GM21447 (cell line): ENCODE results near the gene FAM53B.

Experiments used
- ATAC-seq: cut with Tn5 transposase; IDR thresholded peaks from one replicate; pipeline ENCODE4 v1.9.1; 2021; ENCODE audit not compliant: unreplicated experiment

FAM53B gene

DNA sequence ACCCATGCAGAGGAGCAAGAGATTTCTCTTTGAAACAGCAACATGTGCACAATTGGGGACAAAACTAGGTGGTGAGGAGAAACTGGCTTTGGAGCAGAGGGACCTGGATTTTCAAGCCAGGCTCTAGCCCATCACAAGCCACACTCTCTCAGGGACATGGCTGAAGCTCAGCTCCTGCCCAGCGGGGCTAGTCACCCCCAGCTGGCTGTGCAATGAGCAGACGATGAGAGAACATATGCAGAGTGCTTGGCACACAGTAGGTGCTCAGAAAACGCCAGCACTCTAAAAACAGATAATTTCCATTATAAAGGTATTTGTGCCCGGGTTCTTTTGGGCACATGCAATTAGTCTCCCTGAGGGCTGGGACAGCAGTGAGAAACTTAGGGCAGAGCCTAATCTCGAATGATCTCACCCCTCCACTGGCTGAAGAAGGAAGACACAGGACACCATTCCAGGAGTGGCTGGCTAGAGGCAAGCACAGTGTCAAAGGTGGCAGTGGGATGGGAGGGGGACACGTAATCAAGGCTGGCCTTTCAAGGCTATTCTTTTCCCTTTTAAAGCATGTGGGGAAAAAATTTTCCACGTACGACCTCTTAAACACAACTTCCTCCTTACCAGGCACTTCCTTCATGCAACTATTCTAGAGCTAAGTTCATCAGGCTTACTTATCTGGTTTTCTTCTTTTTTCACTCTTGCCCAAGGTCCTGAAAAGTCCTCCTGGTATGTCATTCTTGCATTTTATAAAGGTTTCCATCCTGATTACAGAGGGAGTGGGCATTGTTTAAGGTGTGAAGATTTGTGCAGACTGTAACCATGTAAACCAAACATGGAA lies 15.1 kb downstream of the FAM53B start:
- ATAC-seq = no peak

DNA sequence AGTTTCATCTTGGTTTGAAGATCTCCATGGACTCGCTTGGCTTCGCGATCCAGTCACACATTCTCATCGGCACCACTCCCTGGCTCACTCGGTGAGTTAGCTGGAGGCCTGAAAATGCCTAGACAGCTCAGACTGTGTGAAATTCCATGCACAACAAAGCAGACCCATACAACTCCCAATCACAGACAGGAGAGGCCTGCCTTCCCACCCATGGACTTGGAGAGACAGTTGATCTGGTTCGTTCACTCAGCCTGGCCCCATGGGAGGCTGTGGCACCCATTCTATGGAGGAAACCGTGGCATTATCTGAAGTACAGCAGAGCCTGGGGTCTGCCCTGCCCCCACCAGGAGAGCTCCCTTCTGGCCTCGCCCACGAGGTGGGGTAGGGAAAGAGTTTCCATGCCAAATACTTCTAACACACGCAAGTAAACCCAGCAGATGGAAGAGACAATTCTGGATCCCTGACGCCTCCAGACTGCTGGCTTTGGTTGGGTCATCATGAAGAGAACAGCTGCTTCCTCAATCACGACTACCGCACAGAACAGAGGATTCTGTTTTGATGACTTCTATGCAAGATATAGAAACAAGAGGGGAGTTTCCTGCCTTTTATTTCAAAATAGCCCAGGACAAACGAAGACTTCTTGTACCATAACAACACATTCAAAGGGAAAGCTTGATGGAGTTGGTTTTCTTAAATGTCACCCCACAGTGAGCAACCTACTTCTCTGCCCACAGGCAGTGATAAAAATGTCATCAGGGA lies 15.9 kb downstream of the FAM53B start:
- ATAC-seq = no peak

DNA sequence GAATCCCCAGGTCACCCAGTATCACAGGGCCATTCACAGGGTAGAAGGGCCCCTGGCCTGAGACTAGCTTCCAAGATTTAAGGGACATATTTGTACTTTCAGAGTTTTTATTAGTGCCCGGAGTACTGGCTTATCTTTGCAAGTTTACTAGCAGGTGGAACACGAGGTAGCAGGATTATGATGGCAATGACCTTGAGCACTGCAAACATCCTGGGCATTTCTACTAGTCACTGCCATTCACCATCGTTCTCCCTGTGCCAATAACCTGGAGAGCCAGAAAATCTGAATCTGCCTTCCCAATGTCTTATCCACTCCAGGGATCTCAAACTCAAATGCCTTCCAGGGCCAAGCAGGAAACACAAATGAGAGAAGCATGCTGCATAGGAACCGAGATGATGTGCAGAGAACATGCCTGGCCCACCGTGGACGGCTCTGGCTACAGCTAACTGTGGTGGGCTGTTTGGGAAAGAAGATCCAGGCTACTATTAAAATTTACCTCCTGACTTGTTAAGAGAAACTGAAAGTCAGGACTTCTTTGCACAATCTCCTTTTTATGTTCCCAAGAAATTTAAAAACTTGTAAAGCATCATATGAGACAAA lies 16.7 kb downstream of the FAM53B start:
- no peak for ATAC-seq

DNA sequence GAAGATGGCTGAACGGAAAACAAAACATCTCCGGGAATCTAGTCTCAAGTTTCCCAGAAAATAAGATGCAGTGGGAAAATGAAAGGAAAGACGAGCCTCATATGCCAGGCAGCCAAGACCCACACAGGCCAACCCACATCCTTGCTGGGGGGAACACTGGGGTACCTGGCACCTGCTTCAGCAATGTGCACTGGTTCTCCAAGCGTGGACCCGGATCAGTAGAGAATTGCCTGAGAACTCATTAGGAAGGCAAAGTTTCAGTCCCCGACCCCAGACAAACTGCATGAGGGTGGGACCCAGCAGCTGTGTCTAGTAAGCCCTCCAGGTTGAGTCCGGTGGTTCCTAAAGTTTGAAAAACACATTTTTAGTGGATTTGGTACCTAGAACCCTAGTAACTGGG lies 18.4 kb downstream of the FAM53B start:
- ATAC-seq = no peak

DNA sequence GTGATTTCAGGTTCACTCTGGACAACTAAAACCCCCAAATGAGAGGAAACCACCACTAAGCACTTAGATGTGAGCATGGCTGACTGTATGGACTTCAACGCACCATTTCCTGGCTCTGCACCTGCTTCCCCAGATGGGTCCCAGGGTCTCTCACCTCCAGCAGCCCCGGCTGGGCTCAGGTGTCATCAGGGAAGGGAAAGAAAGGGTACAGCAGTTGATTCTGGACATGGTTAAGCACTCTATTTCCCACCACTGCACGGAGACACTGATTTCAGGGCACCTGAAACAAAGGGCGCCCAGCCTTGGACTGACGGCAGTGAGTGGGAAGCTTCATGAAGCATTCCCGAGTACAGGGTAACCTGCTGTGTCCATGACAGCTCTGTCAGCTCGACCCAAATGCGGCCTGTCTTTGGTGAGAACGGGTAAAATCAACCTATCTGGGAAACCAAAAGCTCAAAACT lies 19.0 kb downstream of the FAM53B start:
- ATAC-seq = no peak

DNA sequence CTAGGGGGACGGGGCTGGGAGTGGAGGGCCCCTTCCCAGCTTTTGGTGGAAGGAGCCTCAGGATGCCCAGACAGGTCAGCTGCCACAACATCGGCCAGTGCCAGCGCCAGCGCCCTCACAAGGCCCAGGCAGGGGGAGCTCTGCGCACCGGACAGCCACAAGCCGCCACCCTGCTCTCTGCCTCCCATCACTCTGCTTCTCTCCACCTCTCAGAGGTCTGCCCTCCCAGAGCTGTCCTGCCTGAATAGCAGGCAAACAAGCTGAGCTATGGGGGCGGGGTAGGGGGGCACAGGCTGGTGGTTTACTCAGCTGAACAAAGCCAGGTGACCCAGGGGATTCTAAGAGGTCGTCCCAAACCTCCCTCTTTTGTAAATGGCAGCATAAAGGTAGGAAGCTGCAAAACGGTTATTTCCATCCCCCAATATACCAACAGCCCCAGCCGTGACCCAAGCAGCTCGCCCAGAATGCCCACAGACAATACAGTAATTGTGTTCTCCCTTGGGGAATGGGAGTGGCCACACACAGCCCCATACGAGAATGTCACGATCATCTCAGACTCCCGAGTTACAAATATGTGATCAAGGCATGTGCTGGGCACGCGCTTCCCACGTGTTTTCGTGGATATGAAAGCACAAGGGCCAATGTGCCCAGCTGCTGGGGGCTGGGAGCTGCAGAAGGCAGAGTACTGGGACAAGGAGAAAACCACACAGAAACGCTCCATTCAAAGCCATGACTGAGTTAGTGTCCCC lies 19.7 kb downstream of the FAM53B start:
- ATAC-seq = no peak

DNA sequence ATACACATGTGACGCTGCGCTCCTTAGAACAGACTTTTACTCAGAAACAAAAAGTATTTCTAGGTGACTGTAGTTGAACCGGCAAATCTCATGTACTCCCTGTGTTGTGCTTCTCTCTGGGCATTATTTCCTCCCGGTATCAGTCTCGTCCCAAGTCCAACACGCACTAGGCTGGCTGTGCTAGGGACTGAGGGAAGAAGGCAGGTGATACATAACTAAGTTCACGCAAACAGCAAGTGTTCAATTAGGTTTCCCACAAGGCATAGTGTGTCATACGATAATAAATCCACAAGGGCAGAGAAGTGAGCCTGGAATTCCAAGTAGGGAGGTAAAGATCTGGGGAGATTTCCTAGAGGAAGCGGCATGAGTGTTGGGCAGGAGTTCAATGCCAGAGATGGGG lies 20.4 kb downstream of the FAM53B start:
- no peak for ATAC-seq

DNA sequence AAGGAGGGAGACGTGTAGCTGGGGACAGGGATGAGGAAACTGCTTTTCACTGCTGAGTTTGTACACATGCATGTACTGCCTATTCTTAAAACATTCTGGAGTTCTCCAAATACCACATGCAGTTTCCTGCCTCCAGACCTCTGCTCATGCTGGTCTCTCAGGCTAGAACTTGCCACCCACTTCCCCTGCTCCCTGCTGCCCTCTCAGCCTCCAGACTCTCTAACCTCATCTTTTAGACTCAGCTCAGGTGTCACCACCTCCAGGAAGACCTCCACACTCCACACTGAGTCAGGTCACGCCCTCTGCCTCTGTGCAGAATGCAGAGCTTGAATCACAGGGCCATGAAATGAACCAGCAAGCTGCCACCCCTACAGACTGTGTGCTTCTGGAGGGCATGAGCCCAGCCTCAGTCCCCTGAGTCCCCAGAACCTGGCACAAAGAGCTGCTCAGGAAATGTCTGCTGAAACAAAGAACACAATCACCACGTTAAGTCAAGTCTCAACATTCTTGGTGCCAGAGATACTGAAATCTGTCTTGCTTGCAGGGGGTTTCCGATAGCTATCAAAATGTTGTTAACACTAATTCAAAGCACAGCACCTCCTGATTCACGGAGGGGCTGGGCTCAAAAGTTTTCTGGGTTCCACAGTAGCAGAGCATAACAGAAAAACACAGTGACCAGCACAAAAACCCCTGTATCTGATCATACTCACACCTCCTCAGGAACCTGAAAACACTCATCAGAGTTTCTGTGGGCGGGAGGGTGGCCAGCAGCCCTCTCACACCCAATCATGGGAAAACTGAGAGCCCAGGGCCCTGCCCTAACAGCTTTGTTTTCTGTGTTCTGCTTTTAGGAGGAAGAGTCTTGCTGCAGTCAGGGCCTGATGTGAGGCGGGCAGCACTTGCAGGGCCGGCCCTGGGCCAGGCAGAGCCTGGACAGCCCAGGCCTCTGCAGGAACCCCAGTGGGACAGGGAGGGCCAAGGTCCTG lies 21.1 kb downstream of the FAM53B start:
- peak; percentile 64 for ATAC-seq

DNA sequence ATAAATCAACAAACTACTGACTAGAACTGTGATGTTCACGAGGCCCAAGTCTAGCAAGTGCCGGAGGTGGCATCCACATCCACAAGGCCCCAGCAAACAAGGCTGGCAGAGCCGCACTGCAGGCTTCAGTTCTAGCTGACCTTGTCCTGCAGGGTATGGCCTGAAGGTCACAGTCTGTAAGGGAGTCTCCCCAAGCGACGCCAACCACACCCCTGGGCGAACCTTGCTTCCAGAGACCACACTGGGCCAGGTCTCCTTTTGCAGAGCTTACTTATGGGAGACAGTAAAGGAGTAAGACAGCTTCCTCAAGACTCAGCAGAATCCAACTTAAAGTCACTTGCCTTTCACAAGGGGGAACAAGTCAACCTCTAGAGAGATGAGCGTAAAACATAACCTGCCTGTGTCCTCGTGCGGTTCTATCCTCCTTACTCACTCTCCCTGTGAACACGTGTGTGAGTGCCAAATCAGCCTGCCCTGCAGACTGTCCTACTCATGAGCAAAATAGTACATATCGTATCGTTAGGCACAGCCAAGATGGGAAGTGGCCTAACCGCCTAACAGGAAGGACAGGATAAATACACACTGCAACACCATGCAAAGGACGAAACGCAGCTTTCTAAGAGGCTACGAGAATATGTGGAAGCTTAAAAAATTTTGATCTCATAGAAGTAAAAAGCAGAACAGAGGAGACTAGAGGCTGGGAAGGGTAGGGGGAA lies 22.7 kb downstream of the FAM53B start:
- no peak for ATAC-seq

DNA sequence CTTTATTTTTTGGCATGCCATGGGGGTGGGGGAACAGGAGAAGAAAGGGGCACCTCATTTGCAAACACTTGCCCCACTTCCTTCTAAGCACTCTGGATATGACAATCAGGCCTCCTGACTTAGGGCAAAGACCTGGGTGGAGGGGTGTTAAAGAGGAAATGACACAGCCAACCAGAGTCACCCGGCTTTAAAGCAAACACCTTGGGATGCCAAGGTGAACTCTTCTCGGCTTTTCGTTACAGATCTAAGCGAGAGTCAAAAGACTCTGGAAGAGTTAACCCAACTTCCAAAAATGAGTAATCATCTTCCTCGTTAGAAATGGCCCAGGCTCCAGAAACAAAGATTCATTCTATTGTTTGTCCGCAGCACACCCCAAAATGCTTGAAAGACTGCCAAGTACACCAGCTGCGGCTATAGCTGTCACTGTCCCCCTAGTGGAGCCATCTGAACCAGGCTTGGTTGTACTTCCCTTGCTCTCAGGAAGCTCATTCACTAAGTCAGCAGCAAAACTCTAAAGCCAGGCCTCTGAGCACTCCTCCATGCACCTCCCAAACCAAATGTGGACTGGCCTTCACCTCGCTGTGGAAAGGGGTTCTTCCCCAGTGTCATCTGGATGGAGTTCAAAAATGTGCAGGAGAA lies 24.8 kb downstream of the FAM53B start:
- ATAC-seq = peak; percentile 44

DNA sequence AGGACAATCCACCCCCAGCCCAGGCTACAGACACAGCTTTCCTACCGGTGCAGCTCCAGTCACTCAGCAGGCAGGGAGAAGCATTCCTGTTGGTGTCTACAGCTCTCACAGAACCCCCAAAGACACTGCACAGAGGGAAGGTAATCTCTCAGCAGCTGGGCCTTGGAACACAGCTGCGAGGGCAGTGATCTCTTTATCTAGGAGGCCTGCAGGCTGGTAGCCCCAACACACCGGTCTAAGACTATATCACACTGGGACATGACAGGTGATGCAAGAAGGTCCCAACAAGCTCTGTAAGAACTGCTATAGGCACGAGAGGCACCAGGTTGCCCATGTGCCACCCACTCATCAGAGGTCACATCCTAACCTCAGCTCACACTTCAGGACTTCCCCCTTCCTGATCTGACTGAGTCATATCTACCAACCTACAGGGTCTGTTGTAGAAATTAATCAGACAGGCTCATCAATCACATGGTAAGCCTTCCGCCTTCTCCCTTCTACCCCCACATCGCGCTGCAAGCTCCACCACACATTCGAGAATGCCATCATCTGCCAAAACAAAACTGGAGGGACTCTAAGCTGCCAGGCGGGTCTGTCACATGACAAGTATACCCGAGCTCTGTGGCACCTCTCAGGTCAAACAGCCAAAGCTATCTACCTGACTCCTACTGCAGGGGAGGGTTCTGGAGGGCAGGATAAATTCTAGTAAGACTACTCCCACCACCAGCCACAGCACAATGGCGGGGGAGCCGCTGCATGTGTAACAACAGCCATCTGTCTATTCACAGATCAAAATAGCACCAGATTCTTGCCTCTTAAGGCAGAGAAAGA lies 26.1 kb downstream of the FAM53B start:
- peak; percentile 59 for ATAC-seq

DNA sequence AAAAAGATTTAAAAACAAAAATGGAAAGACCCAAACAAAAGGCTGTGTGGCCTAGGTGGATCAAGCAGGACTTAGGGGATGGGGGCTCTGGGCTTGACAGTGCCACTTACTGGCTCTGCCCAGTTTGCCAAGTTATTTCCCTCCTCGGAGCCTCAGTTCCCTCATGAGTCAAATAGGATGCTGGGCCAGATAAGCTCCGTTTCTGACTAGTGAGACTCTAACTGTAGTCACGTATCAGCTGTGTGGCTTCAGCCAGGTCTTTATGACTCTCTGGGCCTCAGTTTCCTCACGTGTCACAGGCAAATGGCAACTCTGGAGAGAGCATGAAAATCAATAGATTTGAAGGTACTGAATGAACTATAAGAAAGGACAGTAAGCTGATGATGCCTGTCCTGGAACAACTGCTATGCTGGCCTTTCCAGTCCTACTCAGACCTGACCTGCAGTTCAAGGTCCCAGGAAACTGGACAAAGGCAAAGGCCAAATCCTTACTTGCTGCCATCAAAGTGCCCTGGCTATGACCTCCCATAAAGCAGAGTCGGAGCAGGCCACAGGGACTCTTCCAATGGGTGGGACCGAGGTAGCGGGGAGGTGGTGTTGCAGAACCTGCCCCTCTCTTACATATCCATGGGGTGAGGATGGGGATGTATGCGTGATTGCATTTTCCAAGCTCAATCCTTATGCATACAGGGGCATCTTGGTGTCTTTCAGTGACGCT lies 27.0 kb downstream of the FAM53B start:
- no peak for ATAC-seq

DNA sequence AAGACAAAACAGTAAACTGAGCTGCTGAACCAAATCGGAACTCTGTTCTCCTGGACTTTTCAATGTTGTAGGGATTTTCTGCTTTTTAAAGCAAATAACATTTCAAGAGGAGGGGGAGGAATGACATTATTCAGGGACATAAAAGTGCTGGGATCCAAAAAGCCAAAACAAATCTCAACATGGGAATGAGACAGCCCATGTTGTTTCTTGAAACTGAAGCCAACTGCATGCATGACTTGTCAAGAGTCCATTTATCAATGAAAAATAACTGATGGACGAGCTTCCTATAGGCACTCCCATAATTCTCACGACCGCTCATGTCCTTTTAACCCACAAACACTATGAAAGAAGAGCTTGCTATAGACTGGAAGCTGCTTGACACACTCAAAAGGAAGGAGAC lies 27.8 kb downstream of the FAM53B start:
- no peak for ATAC-seq

DNA sequence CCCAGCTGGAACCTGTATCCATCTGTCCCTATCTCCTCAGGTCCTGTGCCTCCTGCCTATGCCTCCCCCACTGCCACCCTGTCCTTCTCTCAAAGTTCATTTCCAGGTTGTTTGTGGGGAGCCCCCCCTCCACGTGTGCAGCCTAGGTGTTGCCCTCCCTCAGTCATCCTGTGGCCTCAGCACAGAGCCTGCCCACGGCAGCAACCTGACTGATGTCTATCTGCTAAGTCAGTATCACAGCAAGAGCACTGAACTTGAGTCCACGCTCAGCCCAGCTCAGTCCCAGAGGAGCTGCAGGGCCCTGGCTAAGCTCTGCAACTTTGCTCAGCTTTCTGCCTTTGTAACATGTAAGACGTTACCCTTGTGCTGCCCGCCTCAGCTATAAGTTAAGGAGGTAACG lies 28.7 kb downstream of the FAM53B start:
- no peak for ATAC-seq

DNA sequence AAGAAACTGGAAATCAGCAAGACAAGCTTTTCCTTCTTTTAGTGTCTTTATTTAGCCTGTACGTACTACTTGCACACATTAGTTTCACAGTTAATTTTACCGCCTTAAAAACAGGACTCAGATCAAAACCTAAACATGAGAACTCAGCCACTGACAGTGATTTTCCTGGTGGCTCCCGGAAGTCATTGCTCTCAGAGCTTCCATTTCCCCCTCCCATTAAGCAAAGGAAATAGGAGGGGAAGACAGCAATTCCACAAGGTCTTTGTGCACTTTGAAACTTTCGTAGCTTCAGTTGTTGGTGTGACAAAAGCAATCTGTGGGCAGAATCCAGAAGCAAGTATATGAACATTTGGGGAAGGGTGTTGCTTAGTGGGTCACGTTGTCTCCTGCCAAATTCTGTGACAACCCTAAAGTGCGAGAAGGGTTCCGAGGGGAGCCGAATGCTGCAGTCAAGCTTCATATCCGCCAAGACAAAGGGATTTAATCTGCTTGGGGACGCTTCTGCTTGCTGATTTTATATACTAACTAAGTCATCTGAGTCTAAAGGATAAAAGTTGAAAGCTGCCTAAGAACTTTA lies 30.4 kb downstream of the FAM53B start:
- ATAC-seq = no peak

DNA sequence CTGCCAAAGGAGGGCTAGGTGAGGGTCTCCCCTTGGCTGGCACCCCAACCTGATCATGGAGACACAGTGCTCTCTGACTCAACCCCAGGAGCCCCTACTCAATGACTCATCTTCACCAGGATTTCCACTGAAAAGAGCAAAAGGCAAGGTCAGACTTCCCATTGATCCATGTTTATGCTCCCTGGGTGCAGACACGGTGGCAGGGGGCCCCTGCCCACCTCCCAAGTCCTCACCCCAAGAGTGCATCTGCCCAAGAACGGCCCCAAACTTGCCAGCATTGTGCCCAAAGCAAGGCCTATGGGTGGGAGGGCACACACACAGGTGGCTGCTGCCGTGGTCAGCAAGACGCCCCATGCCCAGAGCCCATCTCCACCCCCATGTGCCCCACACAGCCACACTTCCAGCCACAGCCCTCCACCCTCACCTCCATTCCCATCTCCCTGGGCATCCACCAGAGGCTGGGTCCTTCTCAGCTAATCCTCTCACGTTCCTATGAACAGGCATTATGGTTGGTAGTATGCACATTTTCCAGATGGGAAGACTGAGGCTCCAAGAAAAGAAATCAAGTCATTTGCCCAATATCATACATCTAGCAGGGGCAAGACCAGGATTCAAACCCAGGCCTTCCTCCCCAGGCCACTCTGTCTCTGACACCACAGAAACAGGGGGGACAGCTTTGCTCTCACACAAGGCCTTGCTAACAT lies 31.3 kb downstream of the FAM53B start:
- no peak for ATAC-seq
